ENCODE data around the gene LORICRIN. TPM values are rescaled to one million over a fixed set of nuclear protein-coding genes. Genes with fewer than 3 reads are reported as not detected.

Gene LORICRIN
- polyA plus RNA-seq, 2 of the 4 experiments (the other 2 are of a cell fraction) = not detected

GRCh38 chr1:153250166-153250565 is 9.3 kb upstream of the LORICRIN start (continued):
- no peak for TF ChIP-seq CEBPB (IDR thresholded peaks at IDR 0.05)
- no peak for TF ChIP-seq TFCP2L1 (CRISPR knock-in tag; IDR thresholded peaks at IDR 0.05)
- TF ChIP-seq RARB (CRISPR knock-in tag; IDR thresholded peaks at IDR 0.05) = no peak
- no peak for TF ChIP-seq KDM1A (IDR thresholded peaks at IDR 0.05; ENCODE audit: low read depth)

GRCh38 chr1:153251087-153251486 is 8.4 kb upstream of the LORICRIN start:
- CTCF ChIA-PET = interaction anchor here (1.3 kb wide), 1 partner anchor 58 kb away, joined by 3 read pairs; no protein-coding TSS in a partner anchor
- Histone ChIP-seq H3K27ac (no peak overlapping the region), H3K4me2 (no peak overlapping the region), H3K4me1 (no peaks in the 10 kb centered on the region), H3K4me3 (no peak overlapping the region), H3K9me3 (no peaks in the 10 kb centered on the region)
- TF ChIP-seq HOXA7 (CRISPR knock-in tag; IDR thresholded peaks at IDR 0.05) (no peak), RAD21 (conservative IDR thresholded peaks at IDR 0.05 in 1 of 2, IDR thresholded peaks at IDR 0.05 in 1 of 2) (no peak), CHD4 (IDR thresholded peaks at IDR 0.05; ENCODE audit: borderline replicate concordance) (no peak), HOXB5 (CRISPR knock-in tag; IDR thresholded peaks at IDR 0.05) (no peak), RNF2 (IDR thresholded peaks at IDR 0.05; ENCODE audit: borderline replicate concordance, low read depth) (no peak), TFCP2L1 (CRISPR knock-in tag; IDR thresholded peaks at IDR 0.05) (no peak), RFX5 (IDR thresholded peaks at IDR 0.05) (no peak), NPAS2 (CRISPR knock-in tag; IDR thresholded peaks at IDR 0.05; ENCODE audit: borderline replicate concordance) (no peak), KDM1A (IDR thresholded peaks at IDR 0.05; ENCODE audit: low read depth) (no peak), ZSCAN20 (CRISPR knock-in tag; IDR thresholded peaks at IDR 0.05) (no peak), E2F6 (IDR thresholded peaks at IDR 0.05; ENCODE audit: borderline replicate concordance, low read depth) (no peak), NFE2L2 (conservative IDR thresholded peaks at IDR 0.05; ENCODE audit: low read length) (no peak), MYC (IDR thresholded peaks at IDR 0.05; ENCODE audit: borderline replicate concordance, low read length) (no peak), KDM5A (IDR thresholded peaks at IDR 0.05) (no peak), ZNF302 (CRISPR knock-in tag; IDR thresholded peaks at IDR 0.05) (no peak), BCL3 (IDR thresholded peaks at IDR 0.05) (no peak), HEYL (CRISPR knock-in tag; IDR thresholded peaks at IDR 0.05) (no peak)
- DNase-seq (ENCODE audit: low read depth in 1 of 2, low spot score in 1 of 2) = no peak
- no peak for ATAC-seq
- WGBS (ENCODE audit: missing lambda C conversion rate) = 10% methylated on average over 2 of the region's 2 CpGs
- POLR2A ChIA-PET = no interaction called here
- FAIRE-seq = no peak

GRCh38 chr1:153251562-153251961 is 7.9 kb upstream of the LORICRIN start:
- WGBS (ENCODE audit: missing lambda C conversion rate) = 6% methylated on average over 3 of the region's 3 CpGs
- no peak for ATAC-seq
- ChIA-PET CTCF (interaction anchor here (1.3 kb wide), 1 partner anchor 59 kb away, joined by 3 read pairs; no protein-coding TSS in a partner anchor), POLR2A (no interaction called here)
- H3K9me3 ChIP-seq = no peaks in the 10 kb centered on the region
- no peak overlapping the region for H3K27ac ChIP-seq
- TF ChIP-seq NR3C1 (IDR thresholded peaks at IDR 0.05) = no peak
- no peak for TF ChIP-seq RCOR1 (IDR thresholded peaks at IDR 0.05; ENCODE audit: low read depth, low read length)
- no peak for TF ChIP-seq EHF (CRISPR knock-in tag; IDR thresholded peaks at IDR 0.05)
- no peak for TF ChIP-seq HMGXB4 (CRISPR knock-in tag; IDR thresholded peaks at IDR 0.05; ENCODE audit: borderline replicate concordance)
- TF ChIP-seq SMC3 (IDR thresholded peaks at IDR 0.05) = no peak
- no peak for TF ChIP-seq ZFP36 (IDR thresholded peaks at IDR 0.05; ENCODE audit: borderline replicate concordance, partially characterized antibody)
- TF ChIP-seq RAD21 (conservative IDR thresholded peaks at IDR 0.05 in 1 of 2, IDR thresholded peaks at IDR 0.05 in 1 of 2) = no peak
- no peak for TF ChIP-seq FOXS1 (CRISPR knock-in tag; IDR thresholded peaks at IDR 0.05)
- no peak for TF ChIP-seq POLR2AphosphoS2 (conservative IDR thresholded peaks at IDR 0.05; ENCODE audit: low read length)
- TF ChIP-seq ZSCAN20 (CRISPR knock-in tag; IDR thresholded peaks at IDR 0.05) = no peak
- TF ChIP-seq EP300 (IDR thresholded peaks at IDR 0.05) = no peak
- TF ChIP-seq JUN (IDR thresholded peaks at IDR 0.05) = no peak
- no peak for TF ChIP-seq HEYL (CRISPR knock-in tag; IDR thresholded peaks at IDR 0.05)
- no peak for TF ChIP-seq ATOH8 (CRISPR knock-in tag; IDR thresholded peaks at IDR 0.05; ENCODE audit: low read depth)
- no peak for TF ChIP-seq SREBF2 (IDR thresholded peaks at IDR 0.05)
- TF ChIP-seq ZC3H11A (IDR thresholded peaks at IDR 0.05) = no peak
- no peak for TF ChIP-seq GATA3 (IDR thresholded peaks at IDR 0.05; ENCODE audit: borderline replicate concordance)
- TF ChIP-seq TP53 (CRISPR knock-in tag; IDR thresholded peaks at IDR 0.05) = no peak
- no peak for TF ChIP-seq MYC (IDR thresholded peaks at IDR 0.05; ENCODE audit: borderline replicate concordance, low read length)
- H3K4me3 ChIP-seq = no peak overlapping the region
- no peaks in the 10 kb centered on the region for H3K4me1 ChIP-seq
- no peak for FAIRE-seq
- no peak overlapping the region for H3K4me2 ChIP-seq
- no peak for DNase-seq (ENCODE audit: low read depth in 1 of 2, low spot score in 1 of 2)

All from A549 (cell line).